ENCODE data around the gene APOL6. TPM values are rescaled to one million over a fixed set of nuclear protein-coding genes. Genes with fewer than 3 reads are reported as not detected.

The APOL6 gene
- total RNA-seq, 1 donor from 2014 or later = 20.9 TPM

GRCh38 chr22:35630387-35630793 lies 17.9 kb upstream of the APOL6 start:
- H3K36me3 ChIP-seq (ENCODE audit: control insufficient read depth, insufficient read depth, low read length) = no peaks in the 10 kb centered on the region
- no peak for TF ChIP-seq CTCF (IDR thresholded peaks at IDR 0.05; ENCODE audit: insufficient read depth, low read length, poor library complexity, severe bottlenecking)

GRCh38 chr22:35630891-35631290 lies 17.4 kb upstream of the APOL6 start:
- H3K27me3 ChIP-seq (ENCODE audit: control insufficient read depth, insufficient read depth, low read length) = no peaks in the 10 kb centered on the region
- TF ChIP-seq CTCF (IDR thresholded peaks at IDR 0.05; ENCODE audit: insufficient read depth, low read length, poor library complexity, severe bottlenecking) = no peak
- H3K4me3 ChIP-seq (ENCODE audit: low read depth, low read length) = no peak overlapping the region
- H3K36me3 ChIP-seq (ENCODE audit: control insufficient read depth, insufficient read depth, low read length) = no peaks in the 10 kb centered on the region
- no peak for DNase-seq (ENCODE audit: low read depth)

More at GRCh38 chr22:35630387-35630793, 17.9 kb upstream of the APOL6 start:
- no peak for DNase-seq (ENCODE audit: low read depth)
- no peaks in the 10 kb centered on the region for H3K27me3 ChIP-seq (ENCODE audit: control insufficient read depth, insufficient read depth, low read length)
- H3K4me3 ChIP-seq (ENCODE audit: low read depth, low read length) = no peak overlapping the region

GRCh38 chr22:35631597-35631996 lies 16.6 kb upstream of the APOL6 start:
- Histone ChIP-seq H3K36me3 (ENCODE audit: control insufficient read depth, insufficient read depth, low read length) (no peaks in the 10 kb centered on the region), H3K4me3 (ENCODE audit: low read depth, low read length) (no peak overlapping the region), H3K27me3 (ENCODE audit: control insufficient read depth, insufficient read depth, low read length) (no peaks in the 10 kb centered on the region)
- DNase-seq (ENCODE audit: low read depth) = no peak
- peak; percentile 73 for TF ChIP-seq CTCF (IDR thresholded peaks at IDR 0.05; ENCODE audit: insufficient read depth, low read length, poor library complexity, severe bottlenecking)

- no peak for DNase-seq (ENCODE audit: low read depth)
- H3K27me3 ChIP-seq (ENCODE audit: control insufficient read depth, insufficient read depth, low read length) = no peaks in the 10 kb centered on the region
- TF ChIP-seq CTCF (IDR thresholded peaks at IDR 0.05; ENCODE audit: insufficient read depth, low read length, poor library complexity, severe bottlenecking) = no peak
- H3K36me3 ChIP-seq (ENCODE audit: control insufficient read depth, insufficient read depth, low read length) = no peaks in the 10 kb centered on the region
- no peak overlapping the region for H3K4me3 ChIP-seq (ENCODE audit: low read depth, low read length)
These were observed 15.3 kb upstream of the APOL6 start for GRCh38 chr22:35632935-35633334.

GRCh38 chr22:35633520-35633919 lies 14.7 kb upstream of the APOL6 start:
- no peak overlapping the region for H3K4me3 ChIP-seq (ENCODE audit: low read depth, low read length)
- no peaks in the 10 kb centered on the region for H3K27me3 ChIP-seq (ENCODE audit: control insufficient read depth, insufficient read depth, low read length)
- no peak for DNase-seq (ENCODE audit: low read depth)
- H3K36me3 ChIP-seq (ENCODE audit: control insufficient read depth, insufficient read depth, low read length) = no peaks in the 10 kb centered on the region
- no peak for TF ChIP-seq CTCF (IDR thresholded peaks at IDR 0.05; ENCODE audit: insufficient read depth, low read length, poor library complexity, severe bottlenecking)

GRCh38 chr22:35634015-35634414 lies 14.2 kb upstream of the APOL6 start:
- no peak for TF ChIP-seq CTCF (IDR thresholded peaks at IDR 0.05; ENCODE audit: insufficient read depth, low read length, poor library complexity, severe bottlenecking)
- Histone ChIP-seq H3K27me3 (ENCODE audit: control insufficient read depth, insufficient read depth, low read length) (no peaks in the 10 kb centered on the region), H3K36me3 (ENCODE audit: control insufficient read depth, insufficient read depth, low read length) (no peaks in the 10 kb centered on the region), H3K4me3 (ENCODE audit: low read depth, low read length) (no peak overlapping the region)
- no peak for DNase-seq (ENCODE audit: low read depth)
